OCI-M2 (cell line): ENCODE results near the gene SCUBE1.

ENCODE experiments used
- DNase-seq: peaks from one replicate; lab custom pipeline; 2025; ENCODE audit not compliant: unreplicated experiment; lab: John Stamatoyannopoulos, UW

SCUBE1 gene

DNA sequence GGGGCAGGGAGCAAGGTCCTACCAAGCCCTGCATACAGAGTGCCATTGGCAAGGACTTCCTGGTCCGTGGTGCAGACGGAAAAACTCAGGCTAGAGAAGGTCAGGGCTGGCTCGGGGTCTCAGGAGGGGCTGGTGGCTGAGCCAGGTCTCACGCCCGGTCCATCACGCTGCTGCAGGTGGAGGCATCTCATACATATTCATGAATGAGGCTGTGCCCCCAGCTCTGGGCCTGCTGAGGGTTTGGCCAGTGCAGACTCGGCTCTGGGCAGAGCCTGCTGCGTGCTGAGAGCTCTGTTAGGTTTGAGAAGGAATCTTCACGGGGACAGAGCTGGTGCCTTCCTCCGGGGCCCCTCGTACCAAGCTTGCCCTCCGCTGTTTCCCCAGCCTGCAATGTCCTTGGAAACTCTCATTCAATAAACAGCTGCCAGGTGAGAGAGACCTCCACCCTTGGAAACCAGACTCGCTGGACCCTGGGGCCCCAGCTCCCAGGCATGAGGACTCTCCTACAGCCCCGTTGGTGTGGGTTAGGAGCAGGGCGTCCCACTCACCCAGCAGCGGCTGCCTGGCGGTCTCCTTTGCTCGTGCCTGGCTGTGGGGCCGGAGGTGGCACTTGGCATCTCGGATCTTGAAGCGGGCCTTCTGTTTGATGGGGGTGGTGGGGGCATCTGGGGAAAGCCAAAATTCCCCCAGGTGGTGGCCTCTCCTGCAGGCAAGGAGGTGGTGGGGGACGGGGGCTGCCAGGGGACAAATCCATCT is 122.4 kb downstream of the SCUBE1 start:
- no peak for DNase-seq

- DNase-seq = no peak
These were observed 124.4 kb downstream of the SCUBE1 start for GRCh38 chr22:43218786-43219185.

GRCh38 chr22:43217285-43218030 is 125.7 kb downstream of the SCUBE1 start:
- DNase-seq = no peak

- DNase-seq = no peak
These were observed 126.4 kb downstream of the SCUBE1 start for GRCh38 chr22:43216738-43217137.

DNA sequence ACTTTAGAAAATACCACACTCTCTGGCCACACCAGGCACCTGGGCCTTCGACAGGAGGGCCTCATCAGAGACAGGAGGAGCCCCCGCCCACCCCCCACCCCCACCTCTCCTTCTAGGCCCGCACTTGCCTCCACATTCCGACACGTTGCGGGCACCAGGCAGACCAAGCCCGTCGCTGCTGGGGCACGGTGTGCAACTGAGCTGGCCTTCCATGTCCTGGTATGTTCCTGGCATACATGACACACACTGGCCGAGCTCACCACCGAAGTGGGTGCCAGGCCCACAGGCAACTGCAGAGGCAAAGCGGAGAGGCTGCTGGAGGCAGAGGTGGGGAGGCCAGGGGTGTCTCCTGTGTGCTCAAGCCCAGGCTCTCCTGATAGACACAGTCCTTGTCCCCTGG is 129.2 kb downstream of the SCUBE1 start:
- DNase-seq = no peak

DNA sequence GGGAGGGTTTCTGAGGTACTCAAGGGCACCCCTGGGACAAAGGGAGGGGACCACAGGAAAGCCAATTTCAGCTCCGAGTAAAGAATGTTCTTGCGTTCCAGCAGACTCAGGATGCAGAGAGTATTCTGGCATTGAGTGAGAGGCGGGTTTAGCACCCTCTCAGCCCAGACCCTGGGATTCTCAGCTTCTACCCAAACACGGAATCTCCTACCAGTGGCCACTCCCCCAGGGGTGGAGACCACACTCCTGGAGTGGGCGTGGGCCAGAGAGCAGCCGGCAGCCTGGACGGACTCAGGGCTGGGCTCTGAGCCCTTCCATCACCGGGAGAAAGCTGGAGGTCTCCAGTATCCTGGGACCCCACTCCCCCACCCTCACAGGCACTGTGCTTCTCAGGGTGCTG is 130.1 kb downstream of the SCUBE1 start:
- no peak for DNase-seq

DNA sequence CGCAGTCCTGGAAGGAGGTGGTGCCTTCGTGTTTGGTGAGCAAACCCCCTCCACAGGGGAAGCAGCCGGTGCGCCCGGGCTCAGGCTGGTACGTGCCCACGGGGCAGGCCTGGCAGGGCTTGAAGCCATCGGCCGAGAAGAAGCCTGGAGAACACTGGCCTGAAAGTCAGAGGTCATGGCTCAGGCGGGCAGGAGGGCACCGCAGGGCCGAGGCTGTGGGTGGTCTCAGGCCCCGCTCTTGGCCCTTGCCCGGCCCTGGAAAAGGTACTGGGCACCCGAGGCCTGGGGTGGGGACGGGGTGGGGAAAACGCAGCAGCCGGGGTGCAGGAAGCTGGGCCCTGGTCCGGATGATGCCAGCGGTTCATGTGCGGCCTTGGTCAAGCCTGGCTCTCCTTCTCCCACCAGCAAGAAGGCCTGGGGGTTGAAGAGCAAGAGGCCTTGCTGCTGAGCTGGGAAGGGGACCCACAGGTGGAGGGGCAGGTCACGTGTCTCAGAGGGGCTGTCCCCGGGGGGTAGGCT is 130.7 kb downstream of the SCUBE1 start:
- no peak for DNase-seq

DNA sequence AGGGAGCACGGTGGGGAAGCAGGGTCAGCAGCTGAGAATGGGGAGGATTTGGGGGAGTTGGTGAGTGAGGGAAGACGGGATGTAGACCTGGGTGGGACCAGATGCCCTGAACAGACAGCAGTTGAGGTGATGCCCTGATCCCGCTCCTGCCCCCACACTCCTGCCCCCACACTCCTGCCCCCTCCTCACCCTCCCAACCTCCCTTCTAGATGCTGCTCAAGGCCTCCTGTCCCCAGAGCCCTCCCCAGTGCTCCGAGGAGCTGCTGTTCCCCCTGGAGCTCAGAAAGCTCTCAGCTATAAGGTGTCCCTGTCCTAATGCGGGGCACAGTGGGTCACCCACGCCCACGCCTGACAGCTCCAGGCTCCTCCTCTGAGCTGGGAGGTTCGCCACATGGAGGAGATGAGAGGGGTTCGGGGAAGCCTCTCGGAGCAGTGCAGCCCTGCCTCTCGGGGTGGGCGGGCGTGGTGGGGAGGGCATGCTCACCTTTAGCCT is 131.2 kb downstream of the SCUBE1 start:
- DNase-seq = no peak

GRCh38 chr22:43210631-43211515 is 132.3 kb downstream of the SCUBE1 start:
- no peak for DNase-seq

- no peak for DNase-seq
These were observed 133.2 kb downstream of the SCUBE1 start for GRCh38 chr22:43209971-43210370.

GRCh38 chr22:43209523-43209890 is 133.7 kb downstream of the SCUBE1 start:
- DNase-seq = no peak

GRCh38 chr22:43208703-43209522 is 134.3 kb downstream of the SCUBE1 start:
- DNase-seq = no peak

- DNase-seq = no peak
These were observed 135.1 kb downstream of the SCUBE1 start for GRCh38 chr22:43207849-43208702.

DNA sequence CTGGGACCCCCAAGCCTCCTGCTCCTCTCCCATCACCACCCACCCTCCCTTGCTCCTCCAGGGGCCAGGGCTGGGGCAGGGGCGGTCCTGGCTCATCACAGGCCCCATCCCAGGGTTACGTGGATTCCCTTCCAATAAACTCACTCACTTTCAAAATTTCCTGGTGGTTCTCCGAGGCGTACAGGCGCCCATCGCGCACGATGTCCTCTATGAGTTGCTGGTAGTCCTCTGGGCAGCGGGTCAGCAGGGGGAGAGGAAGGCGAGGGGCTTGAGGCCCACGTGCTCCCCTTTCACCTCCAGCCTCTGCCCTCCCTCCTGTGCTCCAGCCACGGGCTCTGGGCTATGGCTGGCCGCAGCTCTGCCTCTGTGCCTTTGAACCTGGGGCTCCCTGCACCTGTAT is 135.8 kb downstream of the SCUBE1 start:
- DNase-seq = no peak

- no peak for DNase-seq
These were observed 136.5 kb downstream of the SCUBE1 start for GRCh38 chr22:43206509-43207161.

DNA sequence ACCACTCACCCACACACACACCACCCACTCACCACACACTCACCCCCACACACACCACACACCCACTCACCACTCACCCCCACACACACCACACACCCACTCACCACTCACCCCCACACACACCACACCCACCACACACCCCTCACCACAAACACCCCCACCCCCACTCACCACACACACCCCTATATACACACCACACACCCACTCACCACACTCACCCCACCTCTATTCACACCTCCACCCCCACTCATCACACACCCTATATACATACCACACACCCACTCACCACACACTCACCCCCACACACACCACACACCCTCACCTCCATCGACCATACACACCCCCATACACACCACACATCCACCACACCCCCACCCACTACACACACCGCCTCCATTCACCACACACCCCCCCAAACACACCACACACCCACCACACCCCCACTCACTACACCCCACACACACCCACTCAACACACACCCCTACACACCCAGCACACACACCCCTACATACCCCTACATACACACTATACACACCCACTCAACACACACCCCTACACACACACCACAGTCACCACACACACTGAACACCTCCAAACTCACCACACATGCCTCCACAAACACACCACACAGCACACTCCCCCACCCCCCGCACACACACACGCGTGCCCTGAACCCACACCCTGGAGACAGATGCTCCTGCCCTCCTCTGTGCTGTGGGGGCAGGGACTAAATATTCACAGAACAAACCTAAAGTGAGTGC is 137.2 kb downstream of the SCUBE1 start:
- no peak for DNase-seq

DNA sequence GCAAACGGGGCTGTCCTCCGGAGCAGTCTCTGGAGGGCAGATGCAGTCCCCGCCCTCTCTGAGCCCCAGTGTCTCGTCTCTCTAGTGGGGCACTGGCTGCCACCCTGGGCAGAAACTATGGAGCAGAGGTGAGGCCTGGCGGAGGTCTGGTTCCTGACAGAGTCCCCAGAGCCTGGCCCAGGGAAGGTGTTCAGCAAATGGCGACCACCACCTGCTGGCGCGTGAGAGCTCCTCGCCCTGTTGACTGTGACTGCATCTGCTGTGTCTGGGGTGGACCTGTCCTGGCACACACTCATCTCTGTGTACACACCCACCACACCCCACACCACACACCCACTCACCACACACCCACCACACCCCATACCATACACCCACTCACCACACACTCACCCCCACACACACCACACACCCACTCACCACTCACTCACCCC is 137.9 kb downstream of the SCUBE1 start:
- DNase-seq = no peak

DNA sequence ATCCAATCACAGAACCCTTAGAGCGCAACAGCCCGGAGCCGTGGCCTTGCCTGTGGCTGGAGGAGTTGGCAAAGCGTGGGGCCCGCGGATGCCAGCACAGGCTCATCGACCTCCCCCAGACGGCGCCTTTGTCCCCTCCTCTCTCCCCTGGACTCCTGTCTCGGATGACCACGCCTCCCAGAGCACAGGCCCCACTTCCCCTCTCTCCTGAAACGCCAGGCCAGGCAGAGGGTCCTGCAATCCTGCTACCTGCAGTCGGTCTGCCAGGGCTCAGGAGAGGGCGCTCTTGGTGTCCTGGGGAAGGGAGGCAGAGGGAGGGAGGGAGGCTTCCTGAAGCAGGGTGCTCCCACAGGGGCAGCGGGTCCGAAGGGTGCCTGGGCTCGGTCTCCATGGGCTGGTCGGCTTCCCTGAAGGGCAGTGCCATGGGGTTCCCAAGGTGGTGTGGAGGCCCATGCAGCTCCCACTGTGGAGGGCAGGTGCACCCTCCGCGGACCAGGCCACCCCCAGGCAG is 139.6 kb downstream of the SCUBE1 start:
- DNase-seq = no peak
